GM13977 (cell line): ENCODE measurements around the gene ABCC8.

ENCODE experiments used
- DNase-seq: peaks from one replicate; pipeline ENCODE4 v3.0.0; 2012; ENCODE audit warnings: low spot score
- in situ Hi-C: fragments of 300-500 bp; cut with MboI; formaldehyde crosslinking; loops from one replicate; pipeline ENCODE4 v1.12.0; 2022; ENCODE audit warnings: low sequenced_read_pairs, low pct_unique_long_range_greater_than_20kb, mixed read lengths, inconsistent platforms; ENCODE audit not compliant: unreplicated experiment
- TF ChIP-seq, protein P1 (sequence below): IDR thresholded peaks from 2 replicates; pipeline ENCODE4 v1.5.1; 2012; ENCODE audit warnings: mild to moderate bottlenecking, control low read depth; ENCODE audit not compliant: insufficient read depth; ENCODE audit errors: extremely low read depth, missing control alignments

ABCC8 gene

DNA sequence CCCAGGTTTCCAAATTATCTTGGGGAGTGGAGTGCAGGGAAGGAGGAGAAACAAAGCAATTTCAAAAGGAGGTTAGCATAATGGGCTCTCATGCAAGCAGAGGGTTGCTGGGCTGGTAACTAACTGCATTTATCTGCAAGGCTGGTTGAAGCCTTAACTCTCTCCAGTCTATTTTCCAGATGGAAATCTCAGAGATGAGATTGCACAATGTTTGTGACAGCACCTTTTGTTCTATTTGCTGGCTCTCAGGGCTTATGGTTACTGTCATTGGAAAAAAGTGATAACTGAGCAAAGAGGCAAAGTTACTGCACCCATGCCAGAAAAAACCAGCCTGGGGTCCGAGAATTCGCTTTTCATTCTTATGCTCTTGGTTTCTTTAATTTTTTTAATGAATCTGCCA lies 33.2 kb downstream of the ABCC8 start:
- in situ Hi-C loops, result no loop called here
- DNase-seq, result no peak
- TF ChIP-seq, protein P1, sequence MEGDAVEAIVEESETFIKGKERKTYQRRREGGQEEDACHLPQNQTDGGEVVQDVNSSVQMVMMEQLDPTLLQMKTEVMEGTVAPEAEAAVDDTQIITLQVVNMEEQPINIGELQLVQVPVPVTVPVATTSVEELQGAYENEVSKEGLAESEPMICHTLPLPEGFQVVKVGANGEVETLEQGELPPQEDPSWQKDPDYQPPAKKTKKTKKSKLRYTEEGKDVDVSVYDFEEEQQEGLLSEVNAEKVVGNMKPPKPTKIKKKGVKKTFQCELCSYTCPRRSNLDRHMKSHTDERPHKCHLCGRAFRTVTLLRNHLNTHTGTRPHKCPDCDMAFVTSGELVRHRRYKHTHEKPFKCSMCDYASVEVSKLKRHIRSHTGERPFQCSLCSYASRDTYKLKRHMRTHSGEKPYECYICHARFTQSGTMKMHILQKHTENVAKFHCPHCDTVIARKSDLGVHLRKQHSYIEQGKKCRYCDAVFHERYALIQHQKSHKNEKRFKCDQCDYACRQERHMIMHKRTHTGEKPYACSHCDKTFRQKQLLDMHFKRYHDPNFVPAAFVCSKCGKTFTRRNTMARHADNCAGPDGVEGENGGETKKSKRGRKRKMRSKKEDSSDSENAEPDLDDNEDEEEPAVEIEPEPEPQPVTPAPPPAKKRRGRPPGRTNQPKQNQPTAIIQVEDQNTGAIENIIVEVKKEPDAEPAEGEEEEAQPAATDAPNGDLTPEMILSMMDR, result no peak

DNA sequence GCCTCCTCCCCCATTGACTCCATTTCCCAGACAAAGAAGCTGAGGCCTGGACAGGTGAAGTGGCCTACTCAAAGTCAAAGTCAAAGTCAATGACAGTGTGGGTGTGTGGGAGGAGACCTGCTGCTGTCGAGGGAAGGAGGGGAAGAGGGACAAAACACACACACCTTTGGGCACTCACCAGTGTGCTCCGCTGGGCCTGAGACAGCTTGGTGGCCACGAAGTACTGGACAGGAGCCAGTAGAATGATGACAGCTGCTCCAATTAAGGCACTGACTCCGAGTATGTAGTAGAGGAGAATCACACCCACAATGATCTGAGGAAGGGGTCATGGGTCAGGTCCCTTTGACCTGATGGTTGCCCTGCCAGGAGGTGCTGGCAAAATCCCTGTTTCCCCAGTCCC lies 33.6 kb downstream of the ABCC8 start:
- DNase-seq, result no peak
- in situ Hi-C loops, result no loop called here
- TF ChIP-seq, protein P1, result no peak

DNA sequence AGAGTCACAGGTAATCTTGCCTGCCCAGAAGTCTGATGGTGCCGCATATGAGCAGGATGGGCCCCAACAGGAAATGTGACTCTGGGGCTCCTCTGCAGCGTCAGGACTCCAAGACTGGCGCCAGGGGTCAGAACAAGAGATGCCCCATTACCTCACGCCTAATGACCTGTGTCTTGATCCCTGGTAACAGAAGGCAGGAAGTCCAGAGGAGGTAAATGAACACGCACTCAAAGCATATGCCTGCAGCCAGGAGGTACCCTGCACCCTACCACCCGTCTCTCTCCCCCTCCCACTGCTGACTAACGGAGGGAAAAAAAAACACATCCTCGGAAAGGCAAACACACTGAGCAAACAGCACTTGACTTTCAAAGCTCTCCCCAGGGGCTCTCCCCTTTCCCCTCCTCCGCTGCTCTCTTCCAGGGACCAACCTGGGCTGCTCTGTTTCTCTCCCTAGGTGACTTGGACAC lies 37.3 kb downstream of the ABCC8 start:
- in situ Hi-C loops, result no loop called here
- no peak for DNase-seq
- TF ChIP-seq, protein P1, result no peak

DNA sequence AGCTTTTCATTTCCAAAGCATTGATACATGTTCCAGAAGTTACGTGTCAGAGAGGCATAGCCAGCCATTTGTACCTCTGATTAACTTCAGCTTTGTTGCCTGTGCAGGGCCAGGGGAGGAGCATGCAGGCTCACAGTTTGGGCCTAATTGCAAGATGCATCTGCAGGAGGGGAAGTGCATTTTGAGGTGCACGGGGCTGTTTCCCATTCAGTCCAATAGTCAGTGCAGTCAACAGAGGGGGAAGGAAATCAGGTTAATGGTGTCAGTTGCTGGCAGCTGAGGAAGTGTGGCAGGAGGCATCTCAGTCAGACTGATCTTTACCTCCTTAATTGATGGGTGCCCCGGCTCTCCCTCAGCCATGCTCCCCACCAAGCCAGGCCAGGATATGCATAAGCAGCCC lies 39.3 kb downstream of the ABCC8 start:
- TF ChIP-seq, protein P1, result no peak
- in situ Hi-C loops, result no loop called here
- no peak for DNase-seq

DNA sequence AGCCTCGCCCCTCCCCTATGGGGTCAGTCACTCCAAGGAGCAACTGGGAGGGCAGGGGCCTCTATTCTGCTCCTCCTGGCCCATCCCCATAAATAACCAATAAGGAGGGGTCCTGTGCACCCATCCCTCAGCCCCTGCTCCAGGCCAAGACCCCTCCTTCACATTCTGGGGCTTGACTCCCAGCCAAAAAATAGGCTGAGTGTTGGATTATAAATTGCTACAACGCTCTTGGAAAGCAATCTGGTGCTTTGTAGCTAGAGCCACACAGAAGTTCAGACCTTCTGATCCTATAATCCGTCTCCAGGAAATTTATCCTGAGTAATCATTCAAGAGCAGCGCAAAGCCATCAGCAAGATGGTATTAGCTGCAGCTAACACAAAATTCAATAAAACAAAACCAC lies 42.5 kb downstream of the ABCC8 start:
- DNase-seq, result no peak
- TF ChIP-seq, protein P1, result no peak
- in situ Hi-C loops, result no loop called here

DNA sequence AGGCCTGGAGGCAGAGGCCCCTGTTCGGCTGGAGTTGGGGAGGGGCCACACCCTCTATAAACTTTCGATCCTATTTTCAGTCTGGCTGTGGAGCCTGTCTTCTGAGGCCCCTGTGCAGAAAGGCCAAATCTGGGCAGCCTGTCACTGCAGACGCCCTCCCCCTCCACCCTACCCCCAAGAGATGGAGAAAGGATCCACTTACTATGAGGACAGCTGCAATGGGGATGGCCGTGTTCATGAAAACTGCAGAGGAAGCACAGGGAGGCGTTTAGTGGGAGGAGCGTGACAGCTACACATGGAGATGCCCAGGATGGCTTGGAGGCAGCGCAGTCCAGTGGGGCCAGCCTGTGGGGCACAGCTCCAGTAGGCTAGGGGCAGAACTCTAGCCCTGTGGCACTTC lies 44.6 kb downstream of the ABCC8 start:
- in situ Hi-C loops, result no loop called here
- no peak for DNase-seq

DNA sequence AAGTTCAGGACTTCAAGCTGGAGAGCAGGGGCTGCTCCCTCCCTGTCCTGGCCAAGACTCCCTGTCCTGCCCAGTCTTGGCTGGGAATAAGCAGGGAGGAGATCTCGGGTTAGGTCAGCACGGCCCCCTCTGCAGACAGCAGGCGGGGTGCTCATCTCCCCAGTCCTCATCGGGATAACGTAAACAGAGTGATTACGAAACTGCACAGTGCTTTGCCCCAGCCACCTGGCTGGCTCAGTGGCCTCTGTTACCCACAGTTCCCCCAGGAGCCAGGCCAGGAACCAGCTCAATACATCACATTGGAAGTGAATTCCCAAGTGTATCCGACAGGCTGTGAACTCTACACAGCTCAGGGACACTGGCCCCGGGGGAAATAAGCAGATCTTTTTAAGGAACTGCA lies 45.5 kb downstream of the ABCC8 start:
- DNase-seq, result no peak
- TF ChIP-seq, protein P1, result no peak
- in situ Hi-C loops, result no loop called here

More for the DNA sequence above, 44.6 kb downstream of the ABCC8 start:
- TF ChIP-seq, protein P1, result no peak
